Right ventricle myocardium inferior (tissue), 1 donor: Measurements from ENCODE around the gene CDC42BPA. TPM values are rescaled to one million over a fixed set of nuclear protein-coding genes. Genes with fewer than 3 reads are reported as not detected.

Experiments
- ATAC-seq: fragments of 200-7000 bp; cut with Tn5 transposase; one replicate; pipeline ENCODE4 v1.9.1; 2020; ENCODE audit warnings: mild to moderate bottlenecking, moderate library complexity
- DNase-seq: peaks from one replicate; pipeline ENCODE4 v3.0.0; 2021; ENCODE audit errors: missing footprints
- intact Hi-C: fragments of 100-400 bp; cut with DNase I; formaldehyde crosslinking; loops from one replicate; pipeline ENCODE4 v1.11.0; 2022
- total RNA-seq: library from RNA; stranded (reverse); fragmentation: NEBNext Ultra II Directional; extraction: Animal tissue kit (Norgen Biotek cat#: 25700); gene quantifications from one replicate; pipeline ENCODE4 v1.2.1, GENCODE V29; 2021
- donor health status: DM: no; HTN: yes; CAD: no; lungs with severe emphysema.

CDC42BPA gene
- total RNA-seq, 1 donor from 2014 or later: 37.2 TPM

- ATAC-seq: no peak
- DNase-seq: no peak
- intact Hi-C loops: loop anchor here (5.0 to 10.0 kb wide), 2 partner anchors 73 to 401 kb away; no protein-coding TSS in a partner anchor
Measured at GRCh38 chr1:227315629-227316346, 2.5 kb downstream of the CDC42BPA start.

- ATAC-seq: no peak
- intact Hi-C loops: loop anchor here (10.0 kb wide), 1 partner anchor 399 kb away; no protein-coding TSS in a partner anchor
- DNase-seq: no peak
Measured at GRCh38 chr1:227314014-227314848, 4.1 kb downstream of the CDC42BPA start.

- ATAC-seq (no peak), DNase-seq (no peak)
- intact Hi-C loops: loop anchor here (10.0 kb wide), 1 partner anchor 398 kb away; no protein-coding TSS in a partner anchor
Measured at GRCh38 chr1:227312361-227313025, 5.8 kb downstream of the CDC42BPA start.

- DNase-seq (no peak), ATAC-seq (no peak)
- intact Hi-C loops: loop anchor here (10.0 kb wide), 1 partner anchor 397 kb away; no protein-coding TSS in a partner anchor
Measured at GRCh38 chr1:227311389-227312001, 6.8 kb downstream of the CDC42BPA start.

- DNase-seq (no peak), ATAC-seq (no peak)
- intact Hi-C loops: no loop called here
Measured at GRCh38 chr1:227308367-227309336, 9.6 kb downstream of the CDC42BPA start.

- intact Hi-C loops: no loop called here
- ATAC-seq: no peak
- DNase-seq: no peak
Measured at GRCh38 chr1:227306689-227307088, 11.6 kb downstream of the CDC42BPA start.

GRCh38 chr1:227305894-227306626 is 12.2 kb downstream of the CDC42BPA start:
- intact Hi-C loops: no loop called here
- ATAC-seq (no peak), DNase-seq (no peak)

- DNase-seq (no peak), ATAC-seq (no peak)
- intact Hi-C loops: no loop called here
Measured at GRCh38 chr1:227304665-227305064, 13.6 kb downstream of the CDC42BPA start.

- intact Hi-C loops: no loop called here
- DNase-seq (no peak), ATAC-seq (no peak)
Measured at GRCh38 chr1:227303662-227304061, 14.6 kb downstream of the CDC42BPA start.

GRCh38 chr1:227300682-227301081 is 17.6 kb downstream of the CDC42BPA start:
- no peak for DNase-seq
- intact Hi-C loops: no loop called here
- ATAC-seq: no peak

- ATAC-seq (no peak), DNase-seq (no peak)
- intact Hi-C loops: loop anchor here (5.0 kb wide), 1 partner anchor 37 kb away; no protein-coding TSS in a partner anchor
Measured at GRCh38 chr1:227299688-227300087, 18.6 kb downstream of the CDC42BPA start.

- intact Hi-C loops: loop anchor here (5.0 kb wide), 1 partner anchor 37 kb away; no protein-coding TSS in a partner anchor
- no peak for ATAC-seq
Measured at GRCh38 chr1:227299241-227299627, 19.1 kb downstream of the CDC42BPA start.

GRCh38 chr1:227298512-227299240 is 19.6 kb downstream of the CDC42BPA start:
- intact Hi-C loops: loop anchor here (5.0 kb wide), 1 partner anchor 36 kb away; no protein-coding TSS in a partner anchor
- DNase-seq: no peak
- ATAC-seq: no peak

More at GRCh38 chr1:227299241-227299627, 19.1 kb downstream of the CDC42BPA start:
- no peak for DNase-seq

- intact Hi-C loops: loop anchor here (5.0 kb wide), 1 partner anchor 35 kb away; no protein-coding TSS in a partner anchor
- no peak for DNase-seq
Measured at GRCh38 chr1:227297073-227297793, 21.1 kb downstream of the CDC42BPA start.

GRCh38 chr1:227295609-227296008 is 22.7 kb downstream of the CDC42BPA start:
- ATAC-seq: no peak
- intact Hi-C loops: loop anchor here (5.0 kb wide), 1 partner anchor 33 kb away; no protein-coding TSS in a partner anchor
- no peak for DNase-seq

More at GRCh38 chr1:227297073-227297793, 21.1 kb downstream of the CDC42BPA start:
- ATAC-seq: no peak
